GM18858 (cell line): ENCODE measurements around the gene CSNK2A1.

Experiments used
- ATAC-seq: cut with Tn5 transposase; IDR thresholded peaks from one replicate; pipeline ENCODE4 v1.9.1; 2021; ENCODE audit not compliant: unreplicated experiment

The CSNK2A1 gene

GRCh38 chr20:568097-568652, 24.6 kb upstream of the CSNK2A1 start:
- ATAC-seq = no peak

- no peak for ATAC-seq
Measured at GRCh38 chr20:564192-564591, 20.6 kb upstream of the CSNK2A1 start.

GRCh38 chr20:563187-563586, 19.6 kb upstream of the CSNK2A1 start:
- ATAC-seq = no peak

- ATAC-seq = no peak
Measured at GRCh38 chr20:562232-562897, 18.8 kb upstream of the CSNK2A1 start.

- no peak for ATAC-seq
Measured at GRCh38 chr20:561437-562231, 18.0 kb upstream of the CSNK2A1 start.

GRCh38 chr20:560680-561079, 17.1 kb upstream of the CSNK2A1 start:
- ATAC-seq = no peak

- ATAC-seq = no peak
Measured at GRCh38 chr20:558117-558516, 14.5 kb upstream of the CSNK2A1 start.

- ATAC-seq = no peak
Measured at GRCh38 chr20:556984-557383, 13.4 kb upstream of the CSNK2A1 start.

- no peak for ATAC-seq
Measured at GRCh38 chr20:555976-556385, 12.4 kb upstream of the CSNK2A1 start.

GRCh38 chr20:550611-551010, 7.0 kb upstream of the CSNK2A1 start:
- ATAC-seq = no peak

GRCh38 chr20:549722-550496, 6.3 kb upstream of the CSNK2A1 start:
- ATAC-seq = no peak

- ATAC-seq = no peak
Measured at GRCh38 chr20:548906-549305, 5.3 kb upstream of the CSNK2A1 start.

GRCh38 chr20:547394-547793, 3.8 kb upstream of the CSNK2A1 start:
- ATAC-seq = no peak

- ATAC-seq = no peak
Measured at GRCh38 chr20:546353-546752, 2.8 kb upstream of the CSNK2A1 start.

GRCh38 chr20:544153-544725, 649 bp upstream of the CSNK2A1 start:
- ATAC-seq = no peak

- ATAC-seq = no peak
Measured at GRCh38 chr20:542777-543368, 717 bp downstream of the CSNK2A1 start.

GRCh38 chr20:540391-541201, 3.0 kb downstream of the CSNK2A1 start:
- no peak for ATAC-seq

GRCh38 chr20:539848-540247, 3.7 kb downstream of the CSNK2A1 start:
- ATAC-seq = no peak

- no peak for ATAC-seq
Measured at GRCh38 chr20:539191-539590, 4.4 kb downstream of the CSNK2A1 start.

- no peak for ATAC-seq
Measured at GRCh38 chr20:537983-538382, 5.6 kb downstream of the CSNK2A1 start.
